ENCODE measurements around the gene MUC21.
A peak's percentile ranks its signal among the peaks of the same experiment; 100 is the strongest.
"Not testable (repeated sequence)": the region's sequence is repeated elsewhere in the genome, so short reads cannot be mapped to it uniquely, and the experiment has no call there.

MUC21 gene

GRCh38 chr6:30998785-30999184, 15.3 kb downstream of the MUC21 start:
- FAIRE-seq: no peak
- TF ChIP-seq POLR2AphosphoS5 (IDR thresholded peaks at IDR 0.05; ENCODE audit: low read depth, low read length): no peak
- TF ChIP-seq POLR2A (IDR thresholded peaks at IDR 0.05; ENCODE audit: low read depth, low read length): no peak
- no peak for TF ChIP-seq TAF1 (IDR thresholded peaks at IDR 0.05; ENCODE audit: borderline replicate concordance, low read depth, low read length)
- no peak for DNase-seq (ENCODE audit: insufficient read length)

GRCh38 chr6:31000067-31000860, 16.7 kb downstream of the MUC21 start:
- DNase-seq (ENCODE audit: insufficient read length); FAIRE-seq: not testable (repeated sequence)

GRCh38 chr6:31001281-31001888, 17.9 kb downstream of the MUC21 start:
- TF ChIP-seq POLR2AphosphoS5 (IDR thresholded peaks at IDR 0.05; ENCODE audit: low read depth, low read length) (no peak), POLR2A (IDR thresholded peaks at IDR 0.05; ENCODE audit: low read depth, low read length) (no peak), TAF1 (IDR thresholded peaks at IDR 0.05; ENCODE audit: borderline replicate concordance, low read depth, low read length) (no peak)
- FAIRE-seq: no peak
- no peak for DNase-seq (ENCODE audit: insufficient read length)

GRCh38 chr6:31002471-31002870, 19.0 kb downstream of the MUC21 start:
- TF ChIP-seq POLR2A (IDR thresholded peaks at IDR 0.05; ENCODE audit: low read depth, low read length) (no peak), TAF1 (IDR thresholded peaks at IDR 0.05; ENCODE audit: borderline replicate concordance, low read depth, low read length) (no peak), POLR2AphosphoS5 (IDR thresholded peaks at IDR 0.05; ENCODE audit: low read depth, low read length) (no peak)
- DNase-seq (ENCODE audit: insufficient read length): no peak
- no peak for FAIRE-seq

GRCh38 chr6:31004794-31005193, 21.3 kb downstream of the MUC21 start:
- no peak for TF ChIP-seq POLR2AphosphoS5 (IDR thresholded peaks at IDR 0.05; ENCODE audit: low read depth, low read length)
- TF ChIP-seq POLR2A (IDR thresholded peaks at IDR 0.05; ENCODE audit: low read depth, low read length): no peak
- no peak for TF ChIP-seq TAF1 (IDR thresholded peaks at IDR 0.05; ENCODE audit: borderline replicate concordance, low read depth, low read length)
- DNase-seq (ENCODE audit: insufficient read length) (no peak), FAIRE-seq (peak; percentile 9)

GRCh38 chr6:31005249-31006020, 21.9 kb downstream of the MUC21 start:
- FAIRE-seq (no peak), DNase-seq (ENCODE audit: insufficient read length) (no peak)
- no peak for TF ChIP-seq POLR2AphosphoS5 (IDR thresholded peaks at IDR 0.05; ENCODE audit: low read depth, low read length)
- TF ChIP-seq TAF1 (IDR thresholded peaks at IDR 0.05; ENCODE audit: borderline replicate concordance, low read depth, low read length): no peak
- no peak for TF ChIP-seq POLR2A (IDR thresholded peaks at IDR 0.05; ENCODE audit: low read depth, low read length)

- TF ChIP-seq POLR2A (IDR thresholded peaks at IDR 0.05; ENCODE audit: low read depth, low read length) (no peak), TAF1 (IDR thresholded peaks at IDR 0.05; ENCODE audit: borderline replicate concordance, low read depth, low read length) (no peak), POLR2AphosphoS5 (IDR thresholded peaks at IDR 0.05; ENCODE audit: low read depth, low read length) (no peak)
- FAIRE-seq (no peak), DNase-seq (ENCODE audit: insufficient read length) (no peak)
Measured at GRCh38 chr6:31007694-31008093, 24.2 kb downstream of the MUC21 start.

GRCh38 chr6:31008165-31008564, 24.6 kb downstream of the MUC21 start:
- no peak for DNase-seq (ENCODE audit: insufficient read length)
- FAIRE-seq: no peak

GRCh38 chr6:31009731-31010130, 26.2 kb downstream of the MUC21 start:
- TF ChIP-seq TAF1 (IDR thresholded peaks at IDR 0.05; ENCODE audit: borderline replicate concordance, low read depth, low read length) (no peak), POLR2AphosphoS5 (IDR thresholded peaks at IDR 0.05; ENCODE audit: low read depth, low read length) (no peak), POLR2A (IDR thresholded peaks at IDR 0.05; ENCODE audit: low read depth, low read length) (no peak)

More at GRCh38 chr6:31008165-31008564, 24.6 kb downstream of the MUC21 start:
- TF ChIP-seq TAF1 (IDR thresholded peaks at IDR 0.05; ENCODE audit: borderline replicate concordance, low read depth, low read length): no peak
- TF ChIP-seq POLR2AphosphoS5 (IDR thresholded peaks at IDR 0.05; ENCODE audit: low read depth, low read length): no peak
- TF ChIP-seq POLR2A (IDR thresholded peaks at IDR 0.05; ENCODE audit: low read depth, low read length): no peak

GRCh38 chr6:31010393-31011060, 27.0 kb downstream of the MUC21 start, which contains the start of gene MUC22:
TSS of gene MUC22 (plus strand) at chr6:31010474. CDS start at chr6:31010707, 233 bp downstream.
- no peak for TF ChIP-seq POLR2AphosphoS5 (IDR thresholded peaks at IDR 0.05; ENCODE audit: low read depth, low read length)
- no peak for TF ChIP-seq POLR2A (IDR thresholded peaks at IDR 0.05; ENCODE audit: low read depth, low read length)
- no peak for TF ChIP-seq TAF1 (IDR thresholded peaks at IDR 0.05; ENCODE audit: borderline replicate concordance, low read depth, low read length)
- no peak for DNase-seq (ENCODE audit: insufficient read length)
- FAIRE-seq: no peak

More at GRCh38 chr6:31009731-31010130, 26.2 kb downstream of the MUC21 start:
- no peak for DNase-seq (ENCODE audit: insufficient read length)
- FAIRE-seq: no peak

- FAIRE-seq (no peak), DNase-seq (ENCODE audit: insufficient read length) (no peak)
- TF ChIP-seq POLR2AphosphoS5 (IDR thresholded peaks at IDR 0.05; ENCODE audit: low read depth, low read length) (no peak), TAF1 (IDR thresholded peaks at IDR 0.05; ENCODE audit: borderline replicate concordance, low read depth, low read length) (no peak), POLR2A (IDR thresholded peaks at IDR 0.05; ENCODE audit: low read depth, low read length) (no peak)
Measured at GRCh38 chr6:31011153-31011552, 27.6 kb downstream of the MUC21 start.
